HCT116 (cell line): ENCODE results near the gene WDR17.

Experiments
- ATF3 ChIP-seq: IDR thresholded peaks from 2 replicates; pipeline ENCODE4 v1.6.1; 2012
- CBX3 ChIP-seq: IDR thresholded peaks from 2 replicates; pipeline ENCODE4 v1.6.1; 2012; ENCODE audit warnings: low read depth
- CTCF ChIP-seq, 3 experiments: fragments of 200-600 bp in 1 of 3; sonication (generic) in 1 of 3; IDR thresholded peaks in 2 of 3; conservative IDR thresholded peaks in 1 of 3; 2 replicates each; pipeline ENCODE4 v1.5.1; 2012 to 2017; ENCODE audit warnings: low read depth in 2 of 3, low read length in 2 of 3, antibody characterized with exemption in 1 of 3, borderline replicate concordance in 1 of 3, control low read depth in 1 of 3, mild to moderate bottlenecking in 1 of 3, mixed read lengths in 1 of 3, mixed run types in 1 of 3, moderate library complexity in 1 of 3; ENCODE audit not compliant: insufficient read depth in 1 of 3
- EGR1 ChIP-seq: IDR thresholded peaks from 2 replicates; pipeline ENCODE4 v1.6.1; 2012; ENCODE audit warnings: low read depth
- ELF1 ChIP-seq: IDR thresholded peaks from 2 replicates; pipeline ENCODE4 v1.6.1; 2012; ENCODE audit warnings: low read depth, borderline replicate concordance
- JUND ChIP-seq: IDR thresholded peaks from 2 replicates; pipeline ENCODE4 v1.6.1; 2012
- MAX ChIP-seq: IDR thresholded peaks from 2 replicates; pipeline ENCODE4 v1.6.1; 2012
- POLR2A ChIP-seq: IDR thresholded peaks from 2 replicates; pipeline ENCODE4 v1.7.0; 2011; ENCODE audit warnings: borderline replicate concordance; ENCODE audit not compliant: insufficient read depth, insufficient read length; ENCODE audit errors: extremely low read depth
- RAD21 ChIP-seq: IDR thresholded peaks from 2 replicates; pipeline ENCODE4 v1.6.1; 2012; ENCODE audit warnings: low read depth, mild to moderate bottlenecking
- SIN3A ChIP-seq: IDR thresholded peaks from 2 replicates; pipeline ENCODE4 v1.6.1; 2012; ENCODE audit warnings: low read depth
- YY1 ChIP-seq: IDR thresholded peaks from 2 replicates; pipeline ENCODE4 v1.6.1; 2011; ENCODE audit warnings: low read length, low read depth, moderate library complexity, mild to moderate bottlenecking; ENCODE audit not compliant: insufficient replicate concordance; ENCODE audit errors: extremely low read depth
- ZBTB33 ChIP-seq: IDR thresholded peaks from 2 replicates; pipeline ENCODE4 v1.6.1; 2011; ENCODE audit warnings: mild to moderate bottlenecking, low read length, moderate library complexity; ENCODE audit not compliant: insufficient replicate concordance; ENCODE audit errors: extremely low read depth
- ZNF274 ChIP-seq: fragments of 200-500 bp; sonication (Bioruptor generic); IDR thresholded peaks from 2 replicates; pipeline ENCODE4 v1.6.1; 2014; ENCODE audit warnings: mild to moderate bottlenecking, low read depth, low read length, inconsistent platforms

- TF ChIP-seq ZNF274 (no peak), ELF1 (no peak), JUND (no peak), YY1 (no peak), RAD21 (no peak), CTCF (IDR thresholded peaks at IDR 0.05 in 2 of 3, conservative IDR thresholded peaks at IDR 0.05 in 1 of 3; ENCODE audit: borderline replicate concordance in 1 of 3, insufficient read depth in 1 of 3, low read depth in 2 of 3, low read length in 2 of 3) (no peak), CBX3 (no peak), EGR1 (no peak), ATF3 (no peak), POLR2A (no peak), MAX (no peak), SIN3A (no peak), ZBTB33 (no peak)
These were observed 157.9 kb downstream of the WDR17 start for GRCh38 chr4:176223561-176223960.
